H9 (cell line): ENCODE results near the gene ASPRV1. TPM values are rescaled to one million over a fixed set of nuclear protein-coding genes. Genes with fewer than 3 reads are reported as not detected.

Experiments
- DNase-seq: peaks from one replicate; pipeline ENCODE4 v3.0.0-alpha.2; 2017
- H2AFZ ChIP-seq: one replicate; pipeline ENCODE4 v1.6.1; 2013; ENCODE audit warnings: mild to moderate bottlenecking, low read length, control low read depth, moderate library complexity
- H2AK5ac ChIP-seq: 2 replicates; pipeline ENCODE4 v1.6.1; 2013; ENCODE audit warnings: low read length, control low read depth, mixed read lengths; ENCODE audit not compliant: insufficient read length
- H2BK120ac ChIP-seq: one replicate; pipeline ENCODE4 v1.6.1; 2013; ENCODE audit warnings: low read depth, mild to moderate bottlenecking, low read length, control low read depth, inconsistent platforms; ENCODE audit not compliant: poor library complexity, severe bottlenecking
- H2BK12ac ChIP-seq: 2 replicates; pipeline ENCODE4 v1.6.1; 2013; ENCODE audit warnings: low read length, control low read depth, mixed read lengths, low read depth; ENCODE audit not compliant: insufficient read length
- H2BK15ac ChIP-seq: 2 replicates; pipeline ENCODE4 v1.6.1; 2013; ENCODE audit warnings: low read depth, low read length, control low read depth
- H2BK20ac ChIP-seq: one replicate; pipeline ENCODE4 v1.6.1; 2013; ENCODE audit warnings: low read depth, mild to moderate bottlenecking, low read length, control low read depth, inconsistent platforms; ENCODE audit not compliant: poor library complexity, severe bottlenecking
- H2BK5ac ChIP-seq: 2 replicates; pipeline ENCODE4 v1.6.1; 2013; ENCODE audit warnings: low read length, control low read depth, mixed read lengths; ENCODE audit not compliant: insufficient read length
- H3K14ac ChIP-seq: 2 replicates; pipeline ENCODE4 v1.6.1; 2013; ENCODE audit warnings: low read length, control low read depth; ENCODE audit not compliant: insufficient read depth
- H3K18ac ChIP-seq: 2 replicates; pipeline ENCODE4 v1.6.1; 2013; ENCODE audit warnings: low read depth, mild to moderate bottlenecking, mixed read lengths, low read length, control low read depth; ENCODE audit not compliant: insufficient read length
- H3K23ac ChIP-seq: 2 replicates; pipeline ENCODE4 v1.6.1; 2013; ENCODE audit warnings: low read length, control low read depth, mixed read lengths, low read depth; ENCODE audit not compliant: insufficient read length
- H3K23me2 ChIP-seq: 2 replicates; pipeline ENCODE4 v1.6.1; 2013; ENCODE audit warnings: low read depth, mild to moderate bottlenecking, mixed read lengths, low read length, control low read depth; ENCODE audit not compliant: insufficient read length, poor library complexity, severe bottlenecking
- H3K27ac ChIP-seq: 2 replicates; pipeline ENCODE4 v1.5.1; 2013; ENCODE audit warnings: low read length, control low read depth, mixed read lengths, low read depth; ENCODE audit not compliant: insufficient read length
- H3K27me3 ChIP-seq: 2 replicates; pipeline ENCODE4 v1.6.1; 2013; ENCODE audit warnings: low read length, control low read depth, inconsistent platforms; ENCODE audit not compliant: insufficient read depth
- H3K4ac ChIP-seq: 2 replicates; pipeline ENCODE4 v1.6.1; 2013; ENCODE audit warnings: low read depth, mild to moderate bottlenecking, control low read depth, inconsistent platforms, low read length, moderate library complexity
- H3K4me1 ChIP-seq: 2 replicates; pipeline ENCODE4 v1.6.1; 2013; ENCODE audit warnings: low read length, control low read depth, inconsistent platforms; ENCODE audit not compliant: insufficient read depth
- H3K4me2 ChIP-seq: 2 replicates; pipeline ENCODE4 v1.6.1; 2013; ENCODE audit warnings: low read length, control low read depth, mixed read lengths; ENCODE audit not compliant: insufficient read length, insufficient read depth
- H3K56ac ChIP-seq: 2 replicates; pipeline ENCODE4 v1.6.1; 2013; ENCODE audit warnings: low read depth, mild to moderate bottlenecking, mixed read lengths, low read length, control low read depth; ENCODE audit not compliant: insufficient read length
- H3K79me1 ChIP-seq: 2 replicates; pipeline ENCODE4 v1.6.1; 2013; ENCODE audit warnings: low read depth, mild to moderate bottlenecking, moderate library complexity, low read length, control low read depth, inconsistent platforms; ENCODE audit not compliant: insufficient read depth, poor library complexity, severe bottlenecking
- H3K79me2 ChIP-seq: 2 replicates; pipeline ENCODE4 v1.6.1; 2013; ENCODE audit warnings: low read length, control low read depth, inconsistent platforms; ENCODE audit not compliant: insufficient read depth
- H3K9ac ChIP-seq: 2 replicates; pipeline ENCODE4 v1.6.1; 2013; ENCODE audit warnings: low read length, control low read depth, mixed read lengths; ENCODE audit not compliant: insufficient read length; ENCODE audit errors: extremely low read depth
- H3K9me3 ChIP-seq: one replicate; pipeline ENCODE4 v1.6.1; 2013; ENCODE audit warnings: low read depth, low read length, inconsistent platforms; ENCODE audit not compliant: control insufficient read depth
- H3T11ph ChIP-seq: one replicate; pipeline ENCODE4 v1.6.1; 2013; ENCODE audit warnings: mild to moderate bottlenecking, low read length, control low read depth, inconsistent platforms
- H4K20me1 ChIP-seq: one replicate; pipeline ENCODE4 v1.6.1; 2013; ENCODE audit not compliant: control insufficient read depth, insufficient read length, insufficient read depth
- H4K5ac ChIP-seq: 2 replicates; pipeline ENCODE4 v1.6.1; 2013; ENCODE audit warnings: low read depth, mild to moderate bottlenecking, mixed read lengths, low read length, control low read depth; ENCODE audit not compliant: insufficient read length
- H4K8ac ChIP-seq: replicated peaks from 2 replicates; pipeline ENCODE4 v1.6.1; 2013; ENCODE audit warnings: low read length, control low read depth, mixed read lengths, low read depth; ENCODE audit not compliant: insufficient read length
- H4K91ac ChIP-seq: 2 replicates; pipeline ENCODE4 v1.6.1; 2013; ENCODE audit warnings: low read depth, mild to moderate bottlenecking, moderate library complexity, mixed read lengths, low read length, control low read depth; ENCODE audit not compliant: insufficient read length
- H3K27ac Mint-ChIP-seq, 3 experiments: 2 replicates in 2 of 3; 3 replicates in 1 of 3; pipeline ENCODE4 v1.8.0; 2020 to 2021; ENCODE audit warnings: mixed read lengths in 3 of 3, mild to moderate bottlenecking in 1 of 3, moderate library complexity in 1 of 3
- H3K27me3 Mint-ChIP-seq: 2 replicates; pipeline ENCODE4 v1.8.0; 2021; ENCODE audit warnings: low read depth, mild to moderate bottlenecking, moderate library complexity, mixed read lengths
- H3K36me3 Mint-ChIP-seq, 3 experiments: 2 replicates in 2 of 3; 3 replicates in 1 of 3; pipeline ENCODE4 v1.8.0; 2020 to 2021; ENCODE audit warnings: low read depth in 3 of 3, mixed read lengths in 3 of 3; ENCODE audit not compliant: insufficient read depth in 1 of 3
- H3K4me1 Mint-ChIP-seq, 2 experiments: 2 replicates each; pipeline ENCODE4 v1.8.0; 2020; ENCODE audit warnings: mixed read lengths in 2 of 2
- H3K4me3 Mint-ChIP-seq, 2 experiments: 2 replicates in 1 of 2; 3 replicates in 1 of 2; pipeline ENCODE4 v1.8.0; 2020 to 2021; ENCODE audit warnings: mild to moderate bottlenecking in 2 of 2, mixed read lengths in 2 of 2, moderate library complexity in 1 of 2
- H3K9me3 Mint-ChIP-seq, 2 experiments: 2 replicates in 1 of 2; 3 replicates in 1 of 2; pipeline ENCODE4 v1.8.0; 2020; ENCODE audit warnings: mild to moderate bottlenecking in 2 of 2, mixed read lengths in 2 of 2, moderate library complexity in 1 of 2
- WGBS: extraction: QIAGEN DNeasy Blood & Tissue Kit; methylation state at CpG from one replicate; pipeline ENCODE4 v1.1.7; 2013; ENCODE audit warnings: missing lambda C conversion rate, low lambda C conversion rate, mixed read lengths; ENCODE audit not compliant: insufficient read length; ENCODE audit errors: extremely low coverage; 5-methylcytosine and 5-hydroxymethylcytosine counted together
- total RNA-seq: library from RNA; stranded (reverse); gene quantifications from 2 replicates; pipeline ENCODE4 v1.2.1, GENCODE V29; 2021
- TF ChIP-seq, protein P1 (sequence below): fragments of 200-600 bp; sonication (generic); conservative IDR thresholded peaks from 3 replicates; pipeline ENCODE4 v1.8.0; 2021; ENCODE audit warnings: antibody characterized with exemption, mild to moderate bottlenecking

The ASPRV1 gene
- total RNA-seq, 1 experiment from 2014 or later: 0.57 TPM

GRCh38 chr2:69914164-69914949, 47.1 kb downstream of the ASPRV1 start:
- TF ChIP-seq, protein P1, sequence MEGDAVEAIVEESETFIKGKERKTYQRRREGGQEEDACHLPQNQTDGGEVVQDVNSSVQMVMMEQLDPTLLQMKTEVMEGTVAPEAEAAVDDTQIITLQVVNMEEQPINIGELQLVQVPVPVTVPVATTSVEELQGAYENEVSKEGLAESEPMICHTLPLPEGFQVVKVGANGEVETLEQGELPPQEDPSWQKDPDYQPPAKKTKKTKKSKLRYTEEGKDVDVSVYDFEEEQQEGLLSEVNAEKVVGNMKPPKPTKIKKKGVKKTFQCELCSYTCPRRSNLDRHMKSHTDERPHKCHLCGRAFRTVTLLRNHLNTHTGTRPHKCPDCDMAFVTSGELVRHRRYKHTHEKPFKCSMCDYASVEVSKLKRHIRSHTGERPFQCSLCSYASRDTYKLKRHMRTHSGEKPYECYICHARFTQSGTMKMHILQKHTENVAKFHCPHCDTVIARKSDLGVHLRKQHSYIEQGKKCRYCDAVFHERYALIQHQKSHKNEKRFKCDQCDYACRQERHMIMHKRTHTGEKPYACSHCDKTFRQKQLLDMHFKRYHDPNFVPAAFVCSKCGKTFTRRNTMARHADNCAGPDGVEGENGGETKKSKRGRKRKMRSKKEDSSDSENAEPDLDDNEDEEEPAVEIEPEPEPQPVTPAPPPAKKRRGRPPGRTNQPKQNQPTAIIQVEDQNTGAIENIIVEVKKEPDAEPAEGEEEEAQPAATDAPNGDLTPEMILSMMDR: peak; percentile 19; the same call in 1 of the 3 replicates
- no peaks in the 10 kb centered on the region for H3K4me1 ChIP-seq
- H3K4me1 Mint-ChIP-seq: peaks cover 3 to 5% of the 10 kb centered on the region in 2 experiments; a peak in 1 of 4 replicates
- H2BK5ac ChIP-seq: no peak overlapping the region
- H2BK120ac ChIP-seq: no peak overlapping the region
- peak overlapping the region; percentile 40 for H3K27ac ChIP-seq
- H3K9me3 Mint-ChIP-seq: no peaks in the 10 kb centered on the region
- peaks cover 3% of the 10 kb centered on the region for H3K23me2 ChIP-seq
- H3K4ac ChIP-seq: peak overlapping the region; percentile 69; the same call in 1 of the 2 replicates
- H3T11ph ChIP-seq: no peak overlapping the region
- H2AK5ac ChIP-seq: no peak overlapping the region
- no peak overlapping the region for H3K56ac ChIP-seq
- H3K27me3 Mint-ChIP-seq: no peaks in the 10 kb centered on the region; the same call in 1 of the 2 replicates
- no peaks in the 10 kb centered on the region for H3K9me3 ChIP-seq
- no peak overlapping the region for H4K8ac ChIP-seq
- DNase-seq: peak; percentile 100
- WGBS: no CpG with 5 or more reads among the region's 56 CpGs
- H3K79me1 ChIP-seq: no peaks in the 10 kb centered on the region
- H3K79me2 ChIP-seq: no peaks in the 10 kb centered on the region
- peak overlapping the region; percentile 56 for H3K4me2 ChIP-seq
- no peak overlapping the region for H2AFZ ChIP-seq
- no peaks in the 10 kb centered on the region for H4K20me1 ChIP-seq
- peak overlapping the region; percentile 87 for H3K18ac ChIP-seq
- no peak overlapping the region for H4K5ac ChIP-seq
- no peak overlapping the region for H2BK20ac ChIP-seq
- no peak overlapping the region for H3K23ac ChIP-seq
- H2BK15ac ChIP-seq: no peak overlapping the region
- no peaks in the 10 kb centered on the region for H3K27me3 ChIP-seq
- H3K27ac Mint-ChIP-seq: peak overlapping the region; percentile 84 to 98 (median 92); a peak in 5 of 7 replicates
- no peak overlapping the region for H4K91ac ChIP-seq
- no peak overlapping the region for H2BK12ac ChIP-seq
- H3K4me3 Mint-ChIP-seq: peak overlapping the region; percentile 74 to 84
- H3K36me3 Mint-ChIP-seq: peaks cover 0 to 2% (median 0%) of the 10 kb centered on the region in 3 experiments; a peak in 1 of 7 replicates
- peak overlapping the region; percentile 80 for H3K9ac ChIP-seq
- H3K14ac ChIP-seq: peak overlapping the region; percentile 94
